Hepatocyte (in vitro differentiated cells): ENCODE results near the gene LST1.

Experiments used
- CTCF ChIP-seq: fragments of 200-600 bp; sonication (generic); IDR thresholded peaks from 2 replicates; pipeline ENCODE4 v1.5.1; 2016; ENCODE audit warnings: antibody characterized with exemption, mild to moderate bottlenecking; ENCODE audit not compliant: poor library complexity
- EZH2 ChIP-seq: fragments of 200-600 bp; sonication (generic); IDR thresholded peaks from 2 replicates; pipeline ENCODE4 v1.6.1; 2016; ENCODE audit warnings: antibody characterized with exemption, mild to moderate bottlenecking, borderline replicate concordance
- EZH2phosphoT487 ChIP-seq: fragments of 200-600 bp; sonication (generic); IDR thresholded peaks from one replicate; pipeline ENCODE4 v1.6.1; 2018; ENCODE audit warnings: antibody characterized with exemption, mild to moderate bottlenecking, low read depth, moderate library complexity; ENCODE audit not compliant: unreplicated experiment, severe bottlenecking

- no peak for TF ChIP-seq CTCF
- no peak for TF ChIP-seq EZH2
- no peak for TF ChIP-seq EZH2phosphoT487
Observed at GRCh38 chr6:31624070-31624469, 38.0 kb downstream of the LST1 start.
